Sciatic nerve (tissue), 2 donors: ENCODE measurements around the gene NDST1. TPM values are rescaled to one million over a fixed set of nuclear protein-coding genes. Genes with fewer than 3 reads are reported as not detected.

ENCODE experiments used
- ATAC-seq: fragments of 200-7000 bp; cut with Tn5 transposase; one replicate; pipeline ENCODE4 v1.9.1; 2020; ENCODE audit warnings: mild to moderate bottlenecking, moderate library complexity
- DNase-seq: peaks from one replicate; pipeline ENCODE4 v3.0.0-alpha.2; 2020; ENCODE audit warnings: low spot score
- intact Hi-C: fragments of 100-400 bp; cut with DNase I; formaldehyde crosslinking; loops from one replicate; pipeline ENCODE4 v1.14.2; 2022
- total RNA-seq: library from RNA; stranded (reverse); fragmentation: NEBNext Ultra II Directional; extraction: Animal tissue kit (Norgen Biotek cat#: 25700); gene quantifications from one replicate; pipeline ENCODE4 v1.2.1, GENCODE V29; 2021
- donor health status: DM: no; HTN: no; CAD: no.
- donor health status: DM: no; HTN: no; CAD: no.

Gene NDST1
- total RNA-seq, 1 donor from 2014 or later = 109 TPM

DNA sequence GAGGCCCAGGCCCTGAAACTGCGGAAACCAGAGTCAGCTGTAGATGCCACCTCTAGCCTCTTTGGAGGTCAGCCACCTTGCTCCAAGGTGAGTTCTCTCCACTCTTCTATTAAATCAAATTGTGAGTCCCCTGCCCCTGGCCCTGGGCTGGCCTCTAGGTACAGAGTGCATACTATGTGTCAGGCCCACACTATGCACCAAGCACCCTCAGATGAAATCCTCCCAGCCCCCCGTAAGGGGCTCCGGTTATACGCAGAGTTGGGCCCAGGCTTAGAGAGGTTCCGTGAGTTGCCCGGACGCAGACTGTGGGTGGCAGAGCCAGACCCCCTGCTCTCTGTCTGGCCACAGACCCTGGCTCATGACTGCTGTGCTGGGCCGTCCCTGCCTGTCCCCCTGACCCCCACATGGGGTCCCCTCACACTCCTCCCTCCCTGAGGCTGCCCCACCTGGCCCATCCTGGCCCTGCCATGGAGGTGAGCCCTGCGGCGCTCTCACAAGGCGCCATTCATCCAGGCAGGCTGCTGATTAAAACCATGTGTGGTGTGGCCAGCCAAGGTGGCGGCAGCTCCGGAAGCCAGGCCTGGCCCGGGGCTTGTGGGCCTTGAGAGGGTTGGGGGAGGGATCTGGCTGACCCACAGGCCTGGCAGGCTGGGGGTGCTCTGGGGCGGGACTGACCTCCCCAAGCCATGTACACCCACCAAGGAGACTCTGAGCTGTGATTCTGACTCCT, 67.1 kb downstream of the NDST1 start:
- intact Hi-C loops = no loop called here
- DNase-seq (peak; percentile 72), ATAC-seq (peak; percentile 82)

DNA sequence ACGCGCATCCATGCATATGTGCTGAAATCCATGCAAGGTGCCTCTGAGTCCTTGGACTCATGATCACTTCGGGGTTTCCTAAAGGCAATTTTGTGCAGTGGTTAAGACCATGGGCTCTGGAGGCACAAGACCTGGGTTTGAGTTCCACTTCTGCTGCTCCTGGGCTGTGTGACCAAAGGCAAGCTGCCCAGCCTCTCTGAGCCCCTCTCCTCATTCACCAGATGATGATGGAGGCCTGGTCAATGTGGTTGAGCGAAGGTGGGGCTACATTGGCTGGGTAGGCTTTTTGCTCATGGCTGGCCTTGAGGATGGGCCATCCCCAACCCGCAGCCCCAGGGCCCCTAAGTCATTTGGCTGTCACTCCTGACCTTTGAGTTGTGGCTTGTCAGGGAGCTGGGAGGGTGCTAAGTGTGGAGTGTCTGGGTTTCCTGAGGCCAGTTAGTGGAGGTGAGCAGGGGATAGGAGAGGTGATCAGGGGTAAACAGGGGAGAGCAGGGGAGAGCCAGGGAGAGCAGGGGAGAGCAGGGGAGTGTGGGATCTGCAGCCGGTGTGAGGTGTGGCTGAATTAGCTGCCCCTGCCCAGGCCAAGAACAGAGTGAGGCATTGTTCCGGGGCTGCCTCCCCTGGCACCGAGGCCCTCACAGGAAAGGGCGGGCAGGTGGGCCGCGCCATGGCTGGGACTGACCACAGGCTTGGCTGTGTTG, 68.0 kb downstream of the NDST1 start:
- intact Hi-C loops = no loop called here
- DNase-seq (peak; percentile 35), ATAC-seq (peak; percentile 3)

DNA sequence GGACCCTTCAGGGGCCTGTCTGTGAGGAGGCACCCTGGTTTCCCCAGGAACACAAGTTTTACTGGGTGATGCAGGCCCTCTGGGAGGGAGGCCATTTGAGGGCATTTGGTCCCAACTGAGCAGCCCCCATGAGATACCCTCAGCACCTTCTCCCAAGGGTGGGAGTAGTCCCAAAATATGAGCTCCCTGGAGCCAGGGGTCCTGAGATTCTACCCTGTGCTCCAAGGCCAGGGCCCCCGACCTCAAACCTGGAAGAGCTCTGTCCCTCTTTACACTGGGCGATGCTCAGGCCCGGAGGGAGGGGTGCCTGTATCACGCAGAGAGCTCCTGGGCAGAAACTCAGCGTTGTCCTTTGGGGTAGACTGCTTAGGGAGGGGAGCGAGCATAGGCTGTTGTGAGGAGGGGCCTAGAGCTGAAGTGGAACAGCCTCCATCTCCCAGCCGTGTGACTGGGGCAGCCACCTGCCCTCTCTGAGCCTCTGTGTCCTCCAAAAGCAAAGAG, 68.6 kb downstream of the NDST1 start:
- ATAC-seq = no peak
- DNase-seq = peak; percentile 50
- intact Hi-C loops = no loop called here

DNA sequence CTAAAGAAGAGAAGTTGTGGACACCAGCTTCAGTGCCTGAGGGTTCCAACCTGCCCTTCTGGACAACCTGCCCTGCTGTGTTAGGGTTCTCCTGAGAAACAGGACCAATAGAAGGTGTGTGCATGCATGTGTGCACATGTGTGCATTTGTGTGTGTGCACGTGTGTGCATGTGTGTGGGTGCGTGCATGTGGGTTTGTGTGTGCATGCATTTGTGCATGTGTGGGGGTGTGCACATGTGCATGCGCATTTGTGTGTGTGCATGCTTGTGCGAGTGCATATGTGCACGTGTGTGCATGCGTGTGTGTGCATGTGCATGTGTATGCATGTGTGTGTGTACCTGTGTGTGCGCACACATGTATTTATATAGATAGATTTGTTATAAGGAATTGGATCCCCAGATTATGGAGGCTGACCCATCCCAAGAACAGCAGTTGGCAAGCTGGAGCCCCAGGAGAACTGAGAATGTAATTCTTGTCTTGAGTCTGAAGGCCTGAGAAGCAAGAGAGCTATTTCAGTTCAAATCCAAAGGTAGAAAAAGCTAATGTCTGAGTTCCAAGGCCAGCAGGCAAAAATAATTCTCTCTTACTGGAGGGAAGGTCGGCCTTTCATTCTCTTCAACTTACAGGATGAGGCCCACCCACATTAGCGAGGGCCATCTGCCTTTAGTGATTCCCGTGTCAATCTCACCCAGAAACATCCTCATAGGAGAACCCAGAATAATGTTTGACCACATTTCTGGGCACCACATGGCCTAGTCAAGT, 69.6 kb downstream of the NDST1 start:
- intact Hi-C loops = no loop called here
- DNase-seq (peak; percentile 30), ATAC-seq (no peak)

DNA sequence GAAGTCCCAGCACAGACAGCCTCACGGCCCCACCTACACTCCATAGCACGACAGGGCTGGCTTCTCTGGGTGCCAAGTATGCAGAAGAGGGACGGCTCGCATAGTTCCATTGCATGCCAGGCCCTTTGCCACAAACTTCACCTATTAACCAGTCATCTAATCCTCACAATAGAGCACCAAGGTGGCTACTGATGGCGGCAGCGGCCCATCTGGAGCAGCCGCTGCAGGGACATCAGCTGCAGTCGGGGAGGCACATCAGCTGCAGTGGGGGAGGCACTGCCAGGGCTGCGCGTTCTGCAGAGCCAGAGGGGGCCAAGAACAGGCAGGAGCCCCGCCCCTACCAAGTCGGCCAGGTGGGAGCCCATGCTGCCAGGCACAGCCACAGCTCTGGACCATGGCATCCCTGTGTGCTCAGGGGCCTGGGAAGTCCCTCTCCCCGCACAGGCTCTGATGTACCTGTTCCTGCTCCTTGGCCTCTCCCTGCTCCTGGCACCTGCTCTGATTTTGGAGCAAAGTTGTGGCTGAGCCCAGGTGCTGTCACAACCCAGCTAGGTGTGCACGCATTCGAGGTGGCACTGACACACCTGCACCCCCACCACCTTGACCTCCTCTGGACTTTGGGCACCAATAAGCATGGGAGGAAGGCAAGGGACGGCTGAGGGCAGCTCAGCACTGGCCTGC, 71.0 kb downstream of the NDST1 start:
- intact Hi-C loops = no loop called here
- ATAC-seq (no peak), DNase-seq (peak; percentile 38)

DNA sequence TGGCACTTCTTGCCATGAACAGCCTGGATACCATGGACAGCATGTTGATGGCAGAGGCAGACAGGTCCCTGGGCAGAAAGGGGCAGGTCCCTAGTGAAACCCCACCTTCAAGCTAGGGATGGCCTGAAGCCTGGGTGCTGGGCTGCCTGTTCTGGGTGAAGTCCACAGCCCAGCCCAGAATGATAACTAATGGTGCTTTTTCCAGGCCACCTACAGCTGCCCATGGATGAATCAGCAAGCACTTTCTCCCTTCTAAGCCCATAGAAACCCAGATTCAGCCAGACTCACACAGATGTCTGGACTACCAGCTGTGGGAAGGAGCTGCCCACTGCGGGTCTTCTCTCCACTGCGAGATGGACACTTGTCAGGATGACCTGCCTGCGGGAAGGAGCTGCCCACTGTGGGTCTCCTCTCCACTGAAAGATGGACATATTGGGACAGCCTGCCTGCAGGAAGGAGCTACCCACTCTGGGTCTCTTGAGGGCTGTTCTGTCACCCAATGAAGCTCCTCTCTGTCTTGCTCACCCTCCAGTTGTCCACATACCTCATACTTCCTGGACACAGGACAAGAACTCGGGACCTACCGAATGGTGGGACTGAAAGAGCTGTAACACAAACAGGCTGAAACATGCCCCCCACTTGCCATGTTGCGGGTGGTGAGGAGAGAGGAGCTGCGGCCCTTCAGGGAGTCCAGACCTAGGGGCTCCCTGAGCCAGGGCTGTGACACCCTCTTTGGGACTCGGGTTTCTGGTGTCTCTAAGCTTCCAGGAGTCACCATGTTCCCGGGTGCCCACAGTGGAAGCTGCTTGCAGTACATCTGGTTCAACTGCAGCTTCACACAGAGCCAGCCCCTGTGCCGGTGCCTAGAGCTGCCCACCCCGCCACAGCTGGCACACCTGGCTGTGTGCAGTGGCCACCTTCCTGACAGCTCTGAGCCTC, 71.8 kb downstream of the NDST1 start:
- DNase-seq = peak; percentile 33

DNA sequence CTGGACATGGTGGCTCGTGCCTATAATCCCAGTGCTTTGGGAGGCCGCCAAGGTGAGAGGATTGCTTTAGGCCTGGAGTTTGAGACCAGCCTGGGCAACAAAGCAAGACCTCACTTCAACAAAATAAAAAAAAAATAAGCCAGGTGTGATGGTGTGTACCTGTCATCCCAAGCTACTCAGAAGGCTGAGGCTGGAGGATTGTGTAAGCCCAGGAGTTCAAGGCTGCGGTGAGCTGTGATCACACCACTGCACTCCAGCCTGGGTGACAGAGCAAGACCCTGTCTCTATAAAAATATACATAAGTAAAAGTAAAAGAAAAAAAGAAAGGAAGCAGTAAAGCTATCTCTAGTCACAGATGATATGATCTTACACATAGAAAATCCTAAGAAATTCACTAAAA, 73.0 kb downstream of the NDST1 start:
- ATAC-seq = no peak
- intact Hi-C loops = no loop called here
- no peak for DNase-seq

More for the DNA sequence above, 71.8 kb downstream of the NDST1 start:
- intact Hi-C loops = no loop called here
- no peak for ATAC-seq

DNA sequence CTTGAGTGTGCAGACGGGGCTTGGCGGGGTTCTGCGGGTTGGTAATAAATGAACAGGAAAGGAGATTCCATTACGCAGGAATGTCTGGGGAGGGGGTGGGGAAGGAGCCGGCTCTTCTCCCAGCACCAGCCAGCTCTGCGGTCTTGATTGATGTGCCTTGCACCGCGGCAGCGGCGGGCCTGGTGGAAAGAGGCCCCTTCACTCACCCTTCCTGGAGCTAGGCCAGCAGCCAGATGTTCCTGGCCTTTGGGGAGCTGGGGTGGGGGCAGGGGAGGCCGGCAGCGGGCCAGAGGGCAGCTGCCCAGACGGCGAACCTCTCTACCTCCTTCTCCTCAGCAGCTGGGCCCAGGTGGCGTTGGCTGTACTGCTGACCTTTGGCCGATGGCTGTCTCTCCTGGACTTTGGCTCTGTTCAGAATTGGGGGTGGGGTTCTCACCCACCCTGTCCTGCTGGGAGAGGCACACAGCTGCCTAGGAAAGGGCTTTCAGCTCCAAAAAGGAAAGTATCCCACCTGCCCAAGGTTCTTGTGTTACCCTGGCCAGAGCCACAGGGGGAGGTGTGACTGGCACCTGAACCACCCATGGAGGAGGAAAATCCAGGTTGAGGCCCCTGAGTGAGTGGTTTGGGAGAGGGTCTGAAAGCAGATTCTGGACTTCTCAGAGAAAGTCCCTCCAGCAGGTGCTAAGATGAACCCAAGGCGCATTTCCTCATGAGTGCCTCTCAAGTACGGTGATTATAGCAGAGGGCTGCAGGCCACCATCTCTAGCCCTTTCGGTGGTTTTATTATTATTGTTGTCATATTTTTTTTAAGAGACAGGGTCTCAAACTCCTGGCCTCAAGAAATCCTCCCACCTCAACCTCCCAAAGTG, 74.5 kb downstream of the NDST1 start:
- intact Hi-C loops = no loop called here
- ATAC-seq = peak; percentile 64
- DNase-seq = peak; percentile 63

DNA sequence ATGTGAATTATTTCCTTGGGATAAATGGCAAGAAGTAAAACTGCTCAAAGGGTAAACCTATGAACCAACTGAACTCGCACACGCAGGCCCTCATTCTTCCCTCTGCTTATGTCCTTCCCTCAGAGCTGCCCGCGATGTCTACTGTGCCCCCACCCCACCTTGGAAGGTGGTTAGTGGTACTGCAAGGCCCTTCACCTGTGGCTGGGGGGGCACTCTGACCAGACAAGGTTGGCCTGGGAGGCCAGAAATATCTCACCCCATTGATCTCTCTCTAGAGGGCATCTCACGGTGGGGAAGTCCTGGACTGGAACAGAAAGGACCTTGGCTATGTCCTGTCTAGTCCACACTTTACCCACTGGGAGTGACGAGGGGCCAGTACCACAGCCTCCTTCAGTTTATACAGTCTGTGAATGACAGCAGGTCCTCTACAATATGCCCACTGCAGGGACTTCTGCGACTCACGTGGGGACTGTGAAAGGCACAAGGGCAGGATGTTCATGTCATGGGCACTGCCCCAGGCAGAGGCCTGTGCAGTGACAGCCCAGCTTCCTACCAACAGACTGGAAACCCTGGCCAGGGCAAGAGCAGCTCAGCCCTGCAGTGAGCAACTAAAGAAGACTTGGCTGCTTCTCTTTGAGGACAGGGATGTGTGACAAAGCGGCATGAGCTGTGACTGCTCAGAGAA, 75.8 kb downstream of the NDST1 start:
- intact Hi-C loops = no loop called here
- ATAC-seq (no peak), DNase-seq (peak; percentile 48)

DNA sequence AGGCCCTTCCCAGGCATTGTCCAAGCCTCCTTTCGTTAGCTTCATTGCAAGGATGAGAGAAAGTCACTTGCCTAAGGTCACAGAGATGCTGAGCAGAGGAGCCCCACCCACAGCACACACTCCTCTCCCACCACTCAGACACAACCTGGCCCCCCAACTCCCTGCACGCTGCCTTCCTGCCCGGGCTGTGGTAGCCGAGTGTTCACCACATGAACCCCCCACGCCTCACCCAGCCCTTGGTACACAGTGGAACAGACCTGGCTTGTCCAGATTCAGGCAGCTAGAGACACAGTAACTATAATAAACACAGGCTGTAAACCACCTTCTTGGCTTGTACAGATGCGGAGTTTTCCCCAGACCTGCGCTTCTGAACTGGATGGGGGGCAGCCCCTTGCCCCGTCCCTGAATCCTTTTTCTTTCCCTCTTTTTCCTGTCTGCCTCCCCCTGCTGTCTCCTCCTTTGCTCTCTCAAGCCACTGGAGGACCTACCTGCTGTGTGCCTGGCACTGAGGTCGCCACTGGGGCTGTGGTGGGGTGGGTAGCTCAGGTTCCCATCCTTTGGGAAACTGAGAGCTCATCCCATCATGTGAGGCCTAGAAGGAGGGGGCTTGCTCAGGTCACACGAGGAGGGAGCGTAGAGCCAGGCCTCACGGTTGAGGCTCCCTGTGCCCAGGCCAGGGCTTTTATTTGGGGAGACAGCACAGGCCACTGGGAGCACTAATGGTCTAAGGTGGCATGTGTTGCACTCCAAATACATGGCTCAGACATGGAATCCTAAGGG, 76.8 kb downstream of the NDST1 start:
- DNase-seq = peak; percentile 47
- no peak for ATAC-seq
- intact Hi-C loops = no loop called here

DNA sequence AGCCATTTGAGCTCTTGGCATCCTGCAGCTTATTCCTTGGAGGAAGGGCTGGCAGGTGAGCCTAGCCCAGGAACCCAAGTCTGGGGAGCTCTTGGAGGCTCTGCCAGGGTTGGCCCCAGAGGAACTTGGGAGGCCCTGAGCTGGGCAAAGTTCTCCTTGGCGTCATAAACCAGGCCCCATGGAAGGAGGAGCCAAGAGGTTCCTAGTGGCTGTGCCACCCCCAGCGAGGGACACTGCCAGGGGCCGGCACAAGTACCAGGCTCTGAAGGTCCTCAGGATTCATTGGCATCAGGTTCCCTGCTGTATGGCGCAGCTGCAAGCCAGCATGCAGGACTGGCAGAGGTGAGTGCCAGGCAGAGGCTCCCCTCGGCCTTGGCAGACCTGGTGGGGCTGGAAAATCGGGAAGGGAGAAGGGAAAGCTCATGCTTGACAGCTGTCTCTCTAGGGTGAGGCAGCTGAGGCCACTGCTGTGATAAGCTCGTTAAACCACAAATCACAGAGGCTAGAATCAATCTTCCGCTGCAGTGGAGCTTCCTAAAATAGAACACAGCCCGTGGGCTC, 77.9 kb downstream of the NDST1 start:
- intact Hi-C loops = no loop called here
- ATAC-seq (no peak), DNase-seq (peak; percentile 47)

DNA sequence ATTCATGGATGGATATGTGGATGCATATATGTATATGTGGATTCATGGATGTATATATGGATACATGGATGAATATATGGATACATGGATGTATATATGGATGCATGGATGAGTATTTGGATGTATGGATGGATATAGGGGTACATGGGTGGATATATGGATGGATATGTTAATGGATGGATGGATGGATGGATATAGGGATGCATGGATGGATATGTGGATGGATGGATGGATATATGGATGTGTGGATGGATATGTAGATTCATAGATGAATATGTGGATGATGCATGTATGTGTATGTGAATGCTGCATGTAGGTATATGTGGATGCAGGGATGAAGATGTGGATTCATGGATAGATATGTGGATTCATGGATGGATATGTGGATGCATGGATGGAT, 79.1 kb downstream of the NDST1 start:
- intact Hi-C loops = no loop called here
- DNase-seq (no peak), ATAC-seq (no peak)

DNA sequence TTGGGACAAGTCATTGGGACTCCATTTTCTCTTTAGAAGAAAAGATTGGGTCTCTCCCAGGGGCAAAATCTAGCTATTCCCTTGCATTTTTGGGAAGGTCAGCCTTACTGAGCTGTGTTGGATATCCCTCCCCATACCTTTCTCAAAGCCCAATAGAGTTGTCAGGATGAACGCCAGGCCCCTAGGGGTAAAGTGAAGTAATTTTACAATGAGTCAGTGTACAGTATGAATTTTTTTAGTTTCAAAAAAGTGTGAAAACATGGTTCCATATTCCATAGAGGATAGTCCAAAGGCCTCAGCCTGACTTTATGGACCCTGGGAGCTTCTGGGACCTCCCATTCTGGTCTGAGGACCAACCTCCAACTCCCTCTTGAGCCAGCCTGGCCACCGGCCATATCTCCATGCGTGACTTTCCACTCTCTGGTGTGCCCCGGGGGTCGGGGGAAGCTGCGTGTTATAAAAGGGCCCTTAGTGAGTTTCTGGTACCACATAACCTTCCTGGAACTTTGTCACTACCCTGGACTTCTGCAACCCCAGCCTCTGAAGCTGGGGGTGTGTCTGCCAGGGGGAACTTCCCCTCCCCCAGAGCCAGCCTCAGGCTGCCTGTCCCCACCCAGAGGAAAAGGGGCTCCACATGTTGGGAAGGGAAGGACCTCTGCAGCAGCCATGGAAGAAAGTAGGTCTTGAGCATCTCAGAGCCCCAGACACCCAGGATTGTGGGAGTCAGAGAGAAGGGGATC, 80.1 kb downstream of the NDST1 start:
- DNase-seq (peak; percentile 48), ATAC-seq (no peak)
- intact Hi-C loops = no loop called here

DNA sequence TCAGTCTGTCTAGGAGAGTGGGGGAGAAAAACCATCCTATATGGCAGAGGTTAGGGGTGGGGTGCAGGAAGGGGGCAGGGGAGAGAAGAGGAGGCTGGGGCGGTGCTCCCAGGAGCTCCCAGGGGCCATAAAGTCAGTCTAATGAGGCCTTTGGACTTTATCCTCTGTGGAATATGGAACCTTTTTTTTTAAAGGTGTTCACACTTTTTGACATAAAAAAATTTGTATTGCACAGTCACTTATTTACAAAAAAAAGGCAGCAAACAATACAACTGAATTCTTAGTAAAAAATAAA, 80.6 kb downstream of the NDST1 start:
- no peak for ATAC-seq
- DNase-seq = no peak
- intact Hi-C loops = no loop called here

DNA sequence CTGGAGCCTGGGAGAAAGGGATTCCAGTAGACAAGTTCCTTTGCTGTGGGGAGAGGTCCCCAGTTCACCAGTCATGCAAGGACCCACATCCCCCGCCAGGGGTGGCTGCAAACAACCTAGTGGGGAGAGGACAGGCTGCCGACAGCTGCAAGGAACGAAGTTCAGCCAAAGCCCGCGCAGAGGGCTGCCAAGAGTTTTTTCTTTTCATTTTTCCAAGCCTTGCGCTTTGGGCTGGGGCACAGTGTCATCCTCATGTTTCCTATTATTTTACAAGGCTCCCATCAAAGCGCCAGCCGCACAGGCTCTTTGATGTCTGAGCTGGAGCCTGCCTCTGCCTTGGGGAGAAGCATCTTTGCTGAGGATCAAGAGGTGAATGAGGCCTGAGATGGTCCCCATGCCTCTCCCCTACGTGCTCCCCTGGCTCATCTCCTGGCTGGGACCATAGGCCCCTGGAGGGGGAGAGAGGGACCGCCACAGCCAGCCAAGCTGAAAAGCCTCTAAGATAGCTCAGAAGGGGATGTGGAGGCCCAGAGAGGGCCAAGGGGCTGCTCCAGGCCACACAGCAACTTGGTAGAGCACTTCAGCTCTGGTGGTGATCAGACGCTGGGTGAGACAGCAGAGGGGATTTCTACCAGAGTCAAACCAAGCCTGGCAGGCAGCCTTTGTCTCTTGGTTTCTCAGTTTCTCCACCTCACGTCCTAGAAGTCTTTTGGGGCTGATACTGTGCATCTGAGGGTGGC, 82.1 kb downstream of the NDST1 start:
- intact Hi-C loops = no loop called here
- peak; percentile 87 for DNase-seq
- peak; percentile 93 for ATAC-seq
